CD4-positive, alpha-beta T cell treated with Interleukin-6 for 4 hours (primary cell): ENCODE data around the gene H3-3A.
"Not testable (repeated sequence)": the region's sequence is repeated elsewhere in the genome, so short reads cannot be mapped to it uniquely, and the experiment has no call there.

ENCODE experiments used
- DNase-seq: peaks from one replicate; pipeline ENCODE4 v3.0.0-alpha.2; 2020; ENCODE audit warnings: mixed read lengths

H3-3A gene

GRCh38 chr1:226086776-226087175 lies 24.3 kb downstream of the H3-3A start:
- DNase-seq, result no peak

GRCh38 chr1:226091461-226091860 lies 28.9 kb downstream of the H3-3A start:
- DNase-seq, result no peak

GRCh38 chr1:226092048-226092820 lies 29.7 kb downstream of the H3-3A start:
- not testable (repeated sequence) for DNase-seq

GRCh38 chr1:226092965-226093364 lies 30.4 kb downstream of the H3-3A start:
- no peak for DNase-seq

GRCh38 chr1:226093621-226094020 lies 31.1 kb downstream of the H3-3A start:
- no peak for DNase-seq

- no peak for DNase-seq
These were observed 31.9 kb downstream of the H3-3A start for GRCh38 chr1:226094451-226094850.

- DNase-seq, result no peak
These were observed 32.8 kb downstream of the H3-3A start for GRCh38 chr1:226095286-226095685.

- DNase-seq, result no peak
These were observed 35.5 kb downstream of the H3-3A start for GRCh38 chr1:226097866-226098625.

- DNase-seq, result no peak
These were observed 36.6 kb downstream of the H3-3A start for GRCh38 chr1:226098870-226099835.

GRCh38 chr1:226100436-226101391 lies 38.2 kb downstream of the H3-3A start:
- DNase-seq, result peak; percentile 66

- no peak for DNase-seq
These were observed 42.2 kb downstream of the H3-3A start for GRCh38 chr1:226104671-226105121.

- no peak for DNase-seq
These were observed 45.2 kb downstream of the H3-3A start for GRCh38 chr1:226107471-226108460.

- no peak for DNase-seq
These were observed 46.7 kb downstream of the H3-3A start for GRCh38 chr1:226108935-226109828.

- DNase-seq, result peak; percentile 84
These were observed 47.3 kb downstream of the H3-3A start for GRCh38 chr1:226109829-226110248.

- DNase-seq, result peak; percentile 58
These were observed 48.0 kb downstream of the H3-3A start for GRCh38 chr1:226110249-226111097.

- DNase-seq, result no peak
These were observed 48.8 kb downstream of the H3-3A start for GRCh38 chr1:226111098-226111882.

GRCh38 chr1:226111883-226112261 lies 49.4 kb downstream of the H3-3A start:
- DNase-seq, result no peak
